Liver (tissue), 9 donors: ENCODE results near the gene TRIM59. TPM values are rescaled to one million over a fixed set of nuclear protein-coding genes. Genes with fewer than 3 reads are reported as not detected.

Experiments used
- DNase-seq: peaks from one replicate; pipeline ENCODE4 v3.0.0-alpha.2; 2017; ENCODE audit warnings: low spot score
- H3K27ac ChIP-seq, 2 donors: one replicate each; pipeline ENCODE4 v1.7.0; 2013; ENCODE audit warnings: inconsistent platforms in 2 of 2, low read length in 2 of 2, control low read depth in 1 of 2, low read depth in 1 of 2, mild to moderate bottlenecking in 1 of 2
- H3K27me3 ChIP-seq, 4 donors: one replicate each; pipeline versions ENCODE4 v1.6.1 to v1.7.0; 2013; ENCODE audit warnings: low read length in 3 of 4, inconsistent platforms in 1 of 4, mild to moderate bottlenecking in 1 of 4, moderate library complexity in 1 of 4; ENCODE audit not compliant: control insufficient read depth in 4 of 4, insufficient read depth in 4 of 4
- H3K36me3 ChIP-seq, 4 donors: one replicate each; pipeline versions ENCODE4 v1.6.1 to v1.7.0; 2013; ENCODE audit warnings: low read length in 3 of 4, mild to moderate bottlenecking in 3 of 4, low read depth in 1 of 4, moderate library complexity in 1 of 4; ENCODE audit not compliant: control insufficient read depth in 4 of 4, insufficient read depth in 3 of 4
- H3K4me1 ChIP-seq, 4 donors: one replicate each; pipeline versions ENCODE4 v1.6.1 to v1.7.0; 2013; ENCODE audit warnings: low read length in 3 of 4, mild to moderate bottlenecking in 3 of 4, moderate library complexity in 1 of 4; ENCODE audit not compliant: control insufficient read depth in 4 of 4, insufficient read depth in 4 of 4
- H3K4me3 ChIP-seq, 3 donors: one replicate each; pipeline versions ENCODE4 v1.6.1 to v1.7.0; 2013; ENCODE audit warnings: low read length in 3 of 3, control low read depth in 1 of 3, low read depth in 1 of 3, mild to moderate bottlenecking in 1 of 3
- H3K9ac ChIP-seq, 2 donors: one replicate each; pipeline ENCODE4 v1.7.0; 2013; ENCODE audit warnings: low read length in 2 of 2, mild to moderate bottlenecking in 2 of 2, moderate library complexity in 2 of 2, control low read depth in 1 of 2, low read depth in 1 of 2
- H3K9me3 ChIP-seq, 4 donors: one replicate each; pipeline versions ENCODE4 v1.6.1 to v1.7.0; 2013; ENCODE audit warnings: low read length in 3 of 4; ENCODE audit not compliant: control insufficient read depth in 4 of 4
- EGR1 ChIP-seq, 2 donors: IDR thresholded peaks; 2 replicates each; pipeline ENCODE4 v1.6.1; 2016 to 2018; ENCODE audit warnings: antibody characterized with exemption in 2 of 2, low read depth in 2 of 2
- FOXA1 ChIP-seq: IDR thresholded peaks from 2 replicates; pipeline ENCODE4 v1.6.1; 2016; ENCODE audit warnings: antibody characterized with exemption
- FOXA2 ChIP-seq: IDR thresholded peaks from 2 replicates; pipeline ENCODE4 v1.6.1; 2016; ENCODE audit warnings: antibody characterized with exemption
- GABPA ChIP-seq, 2 donors: IDR thresholded peaks in 1 of 2; conservative IDR thresholded peaks in 1 of 2; 2 replicates each; pipeline ENCODE4 v1.6.1; 2016; ENCODE audit warnings: antibody characterized with exemption in 2 of 2, mild to moderate bottlenecking in 1 of 2, moderate library complexity in 1 of 2
- HNF4A ChIP-seq, 2 donors: conservative IDR thresholded peaks; 2 replicates each; pipeline ENCODE4 v1.6.1; 2016; ENCODE audit warnings: antibody characterized with exemption in 2 of 2, mild to moderate bottlenecking in 2 of 2
- HNF4G ChIP-seq: IDR thresholded peaks from 2 replicates; pipeline ENCODE4 v1.6.1; 2016; ENCODE audit warnings: antibody characterized with exemption
- JUND ChIP-seq, 2 donors: IDR thresholded peaks; 2 replicates each; pipeline ENCODE4 v1.6.1; 2016; ENCODE audit warnings: antibody characterized with exemption in 2 of 2
- NR2F2 ChIP-seq: IDR thresholded peaks from 2 replicates; pipeline ENCODE4 v1.6.1; 2016; ENCODE audit warnings: antibody characterized with exemption
- RAD21 ChIP-seq, 2 donors: IDR thresholded peaks; 2 replicates each; pipeline ENCODE4 v1.6.1; 2016; ENCODE audit warnings: antibody characterized with exemption in 2 of 2, mild to moderate bottlenecking in 2 of 2
- RXRA ChIP-seq, 2 donors: IDR thresholded peaks; 2 replicates each; pipeline ENCODE4 v1.6.1; 2017 to 2018; ENCODE audit warnings: antibody characterized with exemption in 2 of 2, mild to moderate bottlenecking in 1 of 2
- SP1 ChIP-seq: IDR thresholded peaks from 2 replicates; pipeline ENCODE4 v1.6.1; 2018; ENCODE audit warnings: antibody characterized with exemption, mild to moderate bottlenecking
- TAF1 ChIP-seq: conservative IDR thresholded peaks from 2 replicates; pipeline ENCODE4 v1.6.1; 2016; ENCODE audit warnings: antibody characterized with exemption, mild to moderate bottlenecking
- YY1 ChIP-seq: IDR thresholded peaks from 2 replicates; pipeline ENCODE4 v1.6.1; 2016; ENCODE audit warnings: antibody characterized with exemption, mild to moderate bottlenecking
- WGBS: extraction: QIAGEN DNeasy Blood & Tissue Kit; methylation state at CpG from one replicate; pipeline ENCODE4 v1.1.7; 2013; 5-methylcytosine and 5-hydroxymethylcytosine counted together
- polyA plus RNA-seq, 2 donors: library from polyadenylated mRNA; stranded (reverse) in 1 of 2; unstranded in 1 of 2; fragments of 200-250 nt in 1 of 2; fragments of >200 nt in 1 of 2; fragmentation: Nextera tagmentation in 1 of 2; extraction: Ambion mirVana in 1 of 2; gene quantifications; one replicate each; pipeline versions ENCODE4 v1.2.1 to v1.2.3, GENCODE V29; 2013 to 2015
- total RNA-seq, 2 donors: library from RNA; depleted of rRNA; stranded (reverse); fragments of >200 nt; gene quantifications; one replicate each; pipeline ENCODE4 v1.2.3, GENCODE V29; 2014
- TF ChIP-seq, protein P1 (sequence below): IDR thresholded peaks from 2 replicates; pipeline ENCODE4 v1.6.1; 2016; ENCODE audit warnings: antibody characterized with exemption
- TF ChIP-seq, protein P2 (sequence below): fragments of 150-350 bp; IDR thresholded peaks from 2 replicates; pipeline ENCODE4 v1.5.1; 2017; ENCODE audit warnings: improper control_type of control experiment, low read depth, low read length; ENCODE audit not compliant: missing input control
- TF ChIP-seq, protein P3 (sequence below): IDR thresholded peaks from 2 replicates; pipeline ENCODE4 v1.6.1; 2016; ENCODE audit warnings: antibody characterized with exemption
- TF ChIP-seq, protein P4 (sequence below): IDR thresholded peaks from 2 replicates; pipeline ENCODE4 v1.6.1; 2016; ENCODE audit warnings: antibody characterized with exemption
- TF ChIP-seq, protein P5 (sequence below): IDR thresholded peaks from 2 replicates; pipeline ENCODE4 v1.6.1; 2016; ENCODE audit warnings: antibody characterized with exemption, mild to moderate bottlenecking
- donor health status: healthy.
- donor health status: healthy.
- donor health status: healthy.
- donor health status: healthy.
- donor health status: healthy.

TRIM59 gene
- total and polyA plus RNA-seq, 4 donors = 0.18 to 33.3 (median 0.87) TPM

DNA sequence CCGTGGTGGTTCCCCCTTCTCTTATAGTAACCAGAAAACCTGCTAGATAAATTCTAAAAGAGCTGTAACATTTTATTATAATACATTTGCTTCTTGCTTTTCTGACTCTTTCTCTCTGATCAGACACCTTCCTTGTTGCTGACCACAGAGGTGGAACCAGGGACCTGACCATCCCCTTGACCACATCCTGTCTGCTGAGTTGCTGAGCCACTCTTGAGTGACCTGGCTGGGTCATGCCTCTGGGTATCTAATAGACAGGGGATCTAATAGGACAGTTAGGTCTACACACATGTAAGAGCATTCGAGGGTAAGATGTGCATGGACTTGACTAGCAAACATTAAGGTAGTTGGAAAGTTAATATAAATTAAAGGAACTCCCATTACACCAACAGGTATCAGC, 22.8 kb upstream of the TRIM59 start:
- H3K27ac ChIP-seq = no peak overlapping the region
- H3K27me3 ChIP-seq = no peaks in the 10 kb centered on the region
- no peak for TF ChIP-seq RAD21 (IDR thresholded peaks at IDR 0.05)
- TF ChIP-seq TAF1 = no peak
- TF ChIP-seq, protein P1, sequence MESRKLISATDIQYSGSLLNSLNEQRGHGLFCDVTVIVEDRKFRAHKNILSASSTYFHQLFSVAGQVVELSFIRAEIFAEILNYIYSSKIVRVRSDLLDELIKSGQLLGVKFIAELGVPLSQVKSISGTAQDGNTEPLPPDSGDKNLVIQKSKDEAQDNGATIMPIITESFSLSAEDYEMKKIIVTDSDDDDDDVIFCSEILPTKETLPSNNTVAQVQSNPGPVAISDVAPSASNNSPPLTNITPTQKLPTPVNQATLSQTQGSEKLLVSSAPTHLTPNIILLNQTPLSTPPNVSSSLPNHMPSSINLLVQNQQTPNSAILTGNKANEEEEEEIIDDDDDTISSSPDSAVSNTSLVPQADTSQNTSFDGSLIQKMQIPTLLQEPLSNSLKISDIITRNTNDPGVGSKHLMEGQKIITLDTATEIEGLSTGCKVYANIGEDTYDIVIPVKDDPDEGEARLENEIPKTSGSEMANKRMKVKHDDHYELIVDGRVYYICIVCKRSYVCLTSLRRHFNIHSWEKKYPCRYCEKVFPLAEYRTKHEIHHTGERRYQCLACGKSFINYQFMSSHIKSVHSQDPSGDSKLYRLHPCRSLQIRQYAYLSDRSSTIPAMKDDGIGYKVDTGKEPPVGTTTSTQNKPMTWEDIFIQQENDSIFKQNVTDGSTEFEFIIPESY = no peak
- no peak for TF ChIP-seq SP1
- no peak for TF ChIP-seq GABPA (IDR thresholded peaks at IDR 0.05 in 1 of 2, conservative IDR thresholded peaks at IDR 0.05 in 1 of 2)
- TF ChIP-seq, protein P2, sequence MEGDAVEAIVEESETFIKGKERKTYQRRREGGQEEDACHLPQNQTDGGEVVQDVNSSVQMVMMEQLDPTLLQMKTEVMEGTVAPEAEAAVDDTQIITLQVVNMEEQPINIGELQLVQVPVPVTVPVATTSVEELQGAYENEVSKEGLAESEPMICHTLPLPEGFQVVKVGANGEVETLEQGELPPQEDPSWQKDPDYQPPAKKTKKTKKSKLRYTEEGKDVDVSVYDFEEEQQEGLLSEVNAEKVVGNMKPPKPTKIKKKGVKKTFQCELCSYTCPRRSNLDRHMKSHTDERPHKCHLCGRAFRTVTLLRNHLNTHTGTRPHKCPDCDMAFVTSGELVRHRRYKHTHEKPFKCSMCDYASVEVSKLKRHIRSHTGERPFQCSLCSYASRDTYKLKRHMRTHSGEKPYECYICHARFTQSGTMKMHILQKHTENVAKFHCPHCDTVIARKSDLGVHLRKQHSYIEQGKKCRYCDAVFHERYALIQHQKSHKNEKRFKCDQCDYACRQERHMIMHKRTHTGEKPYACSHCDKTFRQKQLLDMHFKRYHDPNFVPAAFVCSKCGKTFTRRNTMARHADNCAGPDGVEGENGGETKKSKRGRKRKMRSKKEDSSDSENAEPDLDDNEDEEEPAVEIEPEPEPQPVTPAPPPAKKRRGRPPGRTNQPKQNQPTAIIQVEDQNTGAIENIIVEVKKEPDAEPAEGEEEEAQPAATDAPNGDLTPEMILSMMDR = no peak
- no peak for TF ChIP-seq JUND (IDR thresholded peaks at IDR 0.05)
- TF ChIP-seq YY1 = no peak
- no peak for TF ChIP-seq EGR1 (IDR thresholded peaks at IDR 0.05; ENCODE audit: low read depth in 2 of 2)
- TF ChIP-seq NR2F2 = no peak
- TF ChIP-seq FOXA2 = no peak
- TF ChIP-seq RXRA (IDR thresholded peaks at IDR 0.05) = no peak
- TF ChIP-seq, protein P3, sequence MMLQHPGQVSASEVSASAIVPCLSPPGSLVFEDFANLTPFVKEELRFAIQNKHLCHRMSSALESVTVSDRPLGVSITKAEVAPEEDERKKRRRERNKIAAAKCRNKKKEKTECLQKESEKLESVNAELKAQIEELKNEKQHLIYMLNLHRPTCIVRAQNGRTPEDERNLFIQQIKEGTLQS = no peak
- TF ChIP-seq, protein P4, sequence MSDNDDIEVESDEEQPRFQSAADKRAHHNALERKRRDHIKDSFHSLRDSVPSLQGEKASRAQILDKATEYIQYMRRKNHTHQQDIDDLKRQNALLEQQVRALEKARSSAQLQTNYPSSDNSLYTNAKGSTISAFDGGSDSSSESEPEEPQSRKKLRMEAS = no peak
- TF ChIP-seq HNF4A (conservative IDR thresholded peaks at IDR 0.05) = no peak
- no peak for TF ChIP-seq HNF4G
- TF ChIP-seq, protein P5, sequence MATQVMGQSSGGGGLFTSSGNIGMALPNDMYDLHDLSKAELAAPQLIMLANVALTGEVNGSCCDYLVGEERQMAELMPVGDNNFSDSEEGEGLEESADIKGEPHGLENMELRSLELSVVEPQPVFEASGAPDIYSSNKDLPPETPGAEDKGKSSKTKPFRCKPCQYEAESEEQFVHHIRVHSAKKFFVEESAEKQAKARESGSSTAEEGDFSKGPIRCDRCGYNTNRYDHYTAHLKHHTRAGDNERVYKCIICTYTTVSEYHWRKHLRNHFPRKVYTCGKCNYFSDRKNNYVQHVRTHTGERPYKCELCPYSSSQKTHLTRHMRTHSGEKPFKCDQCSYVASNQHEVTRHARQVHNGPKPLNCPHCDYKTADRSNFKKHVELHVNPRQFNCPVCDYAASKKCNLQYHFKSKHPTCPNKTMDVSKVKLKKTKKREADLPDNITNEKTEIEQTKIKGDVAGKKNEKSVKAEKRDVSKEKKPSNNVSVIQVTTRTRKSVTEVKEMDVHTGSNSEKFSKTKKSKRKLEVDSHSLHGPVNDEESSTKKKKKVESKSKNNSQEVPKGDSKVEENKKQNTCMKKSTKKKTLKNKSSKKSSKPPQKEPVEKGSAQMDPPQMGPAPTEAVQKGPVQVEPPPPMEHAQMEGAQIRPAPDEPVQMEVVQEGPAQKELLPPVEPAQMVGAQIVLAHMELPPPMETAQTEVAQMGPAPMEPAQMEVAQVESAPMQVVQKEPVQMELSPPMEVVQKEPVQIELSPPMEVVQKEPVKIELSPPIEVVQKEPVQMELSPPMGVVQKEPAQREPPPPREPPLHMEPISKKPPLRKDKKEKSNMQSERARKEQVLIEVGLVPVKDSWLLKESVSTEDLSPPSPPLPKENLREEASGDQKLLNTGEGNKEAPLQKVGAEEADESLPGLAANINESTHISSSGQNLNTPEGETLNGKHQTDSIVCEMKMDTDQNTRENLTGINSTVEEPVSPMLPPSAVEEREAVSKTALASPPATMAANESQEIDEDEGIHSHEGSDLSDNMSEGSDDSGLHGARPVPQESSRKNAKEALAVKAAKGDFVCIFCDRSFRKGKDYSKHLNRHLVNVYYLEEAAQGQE = no peak
- TF ChIP-seq FOXA1 = no peak
- H3K4me1 ChIP-seq = no peaks in the 10 kb centered on the region
- H3K36me3 ChIP-seq = no peaks in the 10 kb centered on the region
- H3K9me3 ChIP-seq = peaks cover 0 to 3% (median 1%) of the 10 kb centered on the region in 4 donors
- DNase-seq = no peak
- no peak overlapping the region for H3K4me3 ChIP-seq
- H3K9ac ChIP-seq = no peak overlapping the region
- WGBS = 82% methylated on average over 2 of the region's 2 CpGs
